HG03039 (cell line): ENCODE data around the gene BRD1.
"Not testable (repeated sequence)": the region's sequence is repeated elsewhere in the genome, so short reads cannot be mapped to it uniquely, and the experiment has no call there.

ENCODE experiments used
- ATAC-seq: cut with Tn5 transposase; IDR thresholded peaks from one replicate; pipeline ENCODE4 v1.9.1; 2021; ENCODE audit warnings: mild to moderate bottlenecking, moderate library complexity; ENCODE audit not compliant: unreplicated experiment

BRD1 gene

DNA sequence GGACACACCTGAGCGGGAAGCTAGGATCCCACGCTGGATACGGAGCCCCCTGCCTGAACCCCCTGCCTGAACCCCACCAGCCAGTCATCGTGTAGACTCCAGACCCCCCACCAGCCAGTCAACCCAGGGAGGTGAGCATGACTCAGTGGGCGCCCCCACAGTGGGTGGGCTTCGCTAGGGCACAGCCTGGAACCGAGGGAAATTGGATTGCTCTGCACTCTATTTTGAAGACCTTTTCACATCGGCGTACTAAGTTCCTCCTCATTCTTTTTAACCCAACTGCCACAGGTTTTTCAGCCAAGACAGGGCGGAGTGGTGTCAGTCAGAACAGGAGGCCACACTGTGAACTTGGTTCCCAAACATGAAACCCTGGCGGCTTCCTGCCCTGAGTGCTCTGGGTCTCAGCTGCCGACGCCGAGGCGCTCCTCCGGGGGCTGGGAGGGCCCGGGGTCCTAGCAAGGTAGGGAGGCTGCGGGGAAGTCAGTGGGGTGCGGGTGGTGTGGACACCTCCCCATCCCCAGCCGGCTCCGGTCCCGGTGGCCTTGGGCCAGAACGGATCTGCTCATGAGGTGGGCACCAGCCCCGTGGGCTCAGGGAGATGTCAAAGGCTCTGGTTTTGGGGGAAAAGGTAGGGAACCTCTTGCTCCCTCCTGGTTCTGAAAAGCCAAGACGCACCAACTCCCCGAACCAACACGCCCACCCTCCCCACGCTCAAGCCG is 57.0 kb downstream of the BRD1 start:
- no peak for ATAC-seq

- ATAC-seq = no peak
These were observed 57.8 kb downstream of the BRD1 start for GRCh38 chr22:49769691-49770546.

DNA sequence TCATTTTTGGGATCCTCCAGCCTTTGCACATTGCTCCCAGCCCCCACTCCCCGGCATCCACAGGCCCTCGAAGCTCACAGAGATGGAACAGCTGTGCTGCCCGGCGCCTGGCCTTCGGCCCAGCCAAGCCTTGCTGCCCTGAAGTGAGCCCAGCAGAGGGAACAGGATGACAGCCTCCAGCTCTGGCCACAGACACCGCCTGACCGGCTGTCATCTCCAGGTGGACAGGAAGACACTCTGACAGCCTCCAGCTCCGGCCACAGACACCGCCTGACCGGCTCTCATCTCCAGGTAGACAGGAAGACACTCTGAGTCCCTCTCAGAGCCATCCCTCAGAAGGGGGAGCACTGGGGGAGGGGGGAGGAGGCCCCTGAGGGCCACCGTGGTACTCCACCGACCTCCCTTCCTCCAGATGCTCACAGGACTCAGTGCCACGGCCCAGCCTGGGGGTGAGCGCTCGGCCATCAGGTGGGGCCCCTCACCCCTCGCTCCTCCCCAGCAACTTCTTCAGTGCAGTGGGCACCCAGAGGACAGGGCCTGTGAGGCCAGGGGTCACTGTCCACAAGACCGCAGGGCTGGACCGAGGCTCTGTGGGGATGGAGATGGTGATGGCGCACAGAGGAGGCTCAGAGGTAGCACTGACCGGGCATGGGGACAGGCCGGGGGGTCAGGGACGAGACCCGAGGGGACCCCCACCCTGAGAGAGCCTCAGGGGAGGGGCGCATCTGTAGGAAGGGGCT is 58.6 kb downstream of the BRD1 start:
- ATAC-seq = no peak

DNA sequence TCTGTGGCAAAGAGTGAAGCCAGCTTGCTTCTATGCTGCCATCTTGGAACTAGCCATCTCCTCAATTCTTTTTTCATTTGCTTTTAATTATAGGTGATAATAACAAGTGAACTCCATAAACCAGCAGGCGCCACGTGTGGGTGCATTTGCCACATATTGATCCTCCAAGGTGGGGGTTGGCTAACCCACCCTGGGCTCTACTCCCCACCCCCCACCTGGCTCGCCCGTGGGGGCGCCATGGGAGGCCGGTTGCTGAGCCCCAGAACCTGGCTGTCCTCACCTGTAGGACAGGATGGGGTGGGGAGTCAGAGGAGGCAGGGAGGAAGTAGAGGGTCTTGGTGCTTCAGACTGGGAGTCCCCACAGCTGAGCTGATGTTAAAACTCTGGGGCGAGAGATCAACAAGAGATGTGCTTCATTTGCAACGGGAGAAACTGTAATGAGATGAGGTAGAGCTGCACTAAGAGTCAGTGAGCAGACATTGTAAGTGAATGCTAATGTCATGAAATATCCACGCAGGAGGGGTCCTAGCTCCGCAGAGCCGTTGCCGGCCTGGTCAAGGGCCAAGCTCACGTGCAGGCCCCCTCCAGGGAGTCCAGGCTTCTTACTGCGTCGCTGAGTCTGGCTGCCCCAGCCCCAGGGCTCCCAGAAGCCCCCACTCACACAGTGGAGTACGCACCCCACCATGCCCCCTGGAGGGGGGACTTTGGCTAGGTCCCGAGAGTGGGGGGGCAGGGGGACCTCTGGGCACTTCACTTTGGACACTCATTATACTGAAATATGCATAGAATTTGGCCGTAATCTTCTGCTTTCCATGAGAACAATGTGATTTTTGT is 59.4 kb downstream of the BRD1 start:
- no peak for ATAC-seq

DNA sequence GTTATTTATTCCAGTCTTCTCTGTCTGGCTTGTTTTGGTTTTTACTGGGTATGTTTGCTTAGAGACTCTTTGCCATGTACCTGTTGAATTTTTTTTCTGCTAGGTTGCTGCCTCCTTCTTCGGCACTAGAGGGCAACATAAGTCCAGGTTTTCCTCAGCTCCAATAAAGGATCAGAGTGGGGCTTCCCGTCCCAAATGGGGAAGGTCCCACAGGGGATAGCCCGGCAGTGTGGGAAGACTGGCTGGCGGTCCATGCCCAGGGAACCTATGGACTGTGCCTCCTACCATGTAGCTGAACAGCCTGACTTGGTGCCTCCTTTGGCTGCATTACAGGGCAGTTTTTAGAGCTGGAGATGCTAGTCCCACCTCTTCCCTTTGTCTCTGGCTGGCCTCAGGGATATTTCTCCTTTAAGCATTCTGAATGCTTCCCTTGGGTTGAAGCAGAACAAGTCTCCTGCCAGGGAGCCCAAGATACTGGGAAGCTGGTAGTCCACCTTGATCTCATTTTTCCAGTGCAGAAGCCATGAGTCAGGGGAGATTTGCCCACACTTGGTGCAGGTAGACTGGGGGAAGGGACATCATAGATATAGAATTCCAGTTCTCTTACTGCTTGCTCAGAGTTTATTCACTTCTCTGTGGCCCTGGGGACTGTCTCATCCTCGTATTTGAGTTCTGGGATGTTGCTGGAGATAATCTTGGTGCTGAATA is 60.2 kb downstream of the BRD1 start:
- ATAC-seq = no peak

DNA sequence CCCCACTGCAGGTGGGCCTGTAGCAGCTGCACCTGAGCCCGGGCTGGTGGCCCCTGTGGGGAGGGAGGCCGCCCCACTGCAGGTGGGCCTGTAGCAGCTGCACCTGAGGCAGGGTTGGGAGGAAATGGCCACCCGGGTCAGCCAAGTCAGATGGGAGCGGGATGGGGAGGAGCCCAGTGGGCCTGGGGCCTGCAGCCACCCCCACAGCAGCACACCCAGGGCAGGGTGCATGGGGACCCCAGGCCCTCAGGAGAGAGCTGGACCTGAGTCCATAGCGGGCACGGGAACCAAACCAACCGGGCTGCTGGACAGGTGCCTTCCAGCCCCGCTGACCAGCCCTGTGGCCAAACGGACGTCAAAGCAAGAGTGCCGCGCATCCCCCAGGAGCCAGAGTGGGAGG is 61.7 kb downstream of the BRD1 start:
- ATAC-seq = no peak

- no peak for ATAC-seq
These were observed 62.4 kb downstream of the BRD1 start for GRCh38 chr22:49765091-49765771.

DNA sequence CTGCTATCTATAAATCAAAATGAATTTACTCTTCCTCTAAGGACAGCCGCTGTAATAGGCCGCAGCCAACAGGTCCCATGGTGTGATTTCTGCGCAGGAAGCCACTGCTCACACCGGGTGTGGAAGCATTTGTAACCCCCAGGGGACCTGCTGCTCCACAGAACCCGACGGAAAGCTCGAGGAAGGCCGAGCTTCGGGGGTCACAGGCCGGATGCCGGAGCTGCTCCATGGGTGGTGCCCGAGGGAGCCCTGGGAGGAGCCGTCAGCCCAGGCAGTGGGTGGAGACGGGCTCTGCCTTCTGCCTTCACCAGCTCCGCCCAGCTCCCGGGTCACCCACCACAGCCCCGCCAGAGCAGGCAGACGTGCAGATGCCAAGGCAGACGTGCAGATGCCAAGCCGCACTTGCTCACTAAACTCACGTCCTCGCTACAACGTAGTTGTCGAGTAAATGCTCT is 63.5 kb downstream of the BRD1 start:
- no peak for ATAC-seq

DNA sequence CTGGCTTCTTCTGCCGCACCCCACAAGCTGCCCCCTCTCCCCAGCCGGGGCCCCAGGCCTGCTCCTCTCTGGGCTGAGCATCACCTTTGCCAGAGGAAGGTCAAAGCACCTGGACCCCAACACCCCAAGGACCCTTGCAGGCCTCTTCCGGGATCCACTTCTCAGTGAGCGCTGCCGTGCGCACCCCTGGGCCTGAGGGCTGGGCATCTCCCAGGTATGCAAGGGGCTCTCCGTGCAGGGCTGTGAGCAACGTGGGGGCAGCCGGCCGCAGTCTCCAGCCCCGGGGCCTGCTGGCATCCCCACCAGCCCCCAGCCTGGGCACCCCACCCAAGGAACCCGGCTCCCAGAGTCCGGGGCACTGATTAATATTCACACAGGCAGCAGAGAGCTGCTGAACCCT is 64.0 kb downstream of the BRD1 start:
- no peak for ATAC-seq

GRCh38 chr22:49763138-49763537 is 64.5 kb downstream of the BRD1 start:
- ATAC-seq = no peak

GRCh38 chr22:49762571-49762970 is 65.1 kb downstream of the BRD1 start:
- not testable (repeated sequence) for ATAC-seq

DNA sequence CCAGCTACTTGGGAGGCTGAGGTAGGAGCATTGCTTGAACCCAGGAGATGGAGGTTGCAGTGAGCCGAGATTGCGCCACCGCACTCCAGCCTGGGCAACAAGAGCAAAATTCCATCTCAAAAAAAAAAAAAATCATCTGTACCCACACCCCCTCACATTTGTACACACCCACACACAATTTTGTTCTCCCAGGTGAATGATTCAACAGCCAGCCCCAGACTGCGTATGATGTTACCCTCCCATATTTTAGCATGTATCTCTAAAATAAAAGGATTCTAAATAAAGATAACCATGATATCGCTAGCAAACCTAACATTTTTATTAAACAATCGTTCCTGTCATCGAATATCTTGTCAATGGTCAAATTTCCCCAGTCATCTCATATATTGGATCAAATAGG is 65.8 kb downstream of the BRD1 start:
- no peak for ATAC-seq

DNA sequence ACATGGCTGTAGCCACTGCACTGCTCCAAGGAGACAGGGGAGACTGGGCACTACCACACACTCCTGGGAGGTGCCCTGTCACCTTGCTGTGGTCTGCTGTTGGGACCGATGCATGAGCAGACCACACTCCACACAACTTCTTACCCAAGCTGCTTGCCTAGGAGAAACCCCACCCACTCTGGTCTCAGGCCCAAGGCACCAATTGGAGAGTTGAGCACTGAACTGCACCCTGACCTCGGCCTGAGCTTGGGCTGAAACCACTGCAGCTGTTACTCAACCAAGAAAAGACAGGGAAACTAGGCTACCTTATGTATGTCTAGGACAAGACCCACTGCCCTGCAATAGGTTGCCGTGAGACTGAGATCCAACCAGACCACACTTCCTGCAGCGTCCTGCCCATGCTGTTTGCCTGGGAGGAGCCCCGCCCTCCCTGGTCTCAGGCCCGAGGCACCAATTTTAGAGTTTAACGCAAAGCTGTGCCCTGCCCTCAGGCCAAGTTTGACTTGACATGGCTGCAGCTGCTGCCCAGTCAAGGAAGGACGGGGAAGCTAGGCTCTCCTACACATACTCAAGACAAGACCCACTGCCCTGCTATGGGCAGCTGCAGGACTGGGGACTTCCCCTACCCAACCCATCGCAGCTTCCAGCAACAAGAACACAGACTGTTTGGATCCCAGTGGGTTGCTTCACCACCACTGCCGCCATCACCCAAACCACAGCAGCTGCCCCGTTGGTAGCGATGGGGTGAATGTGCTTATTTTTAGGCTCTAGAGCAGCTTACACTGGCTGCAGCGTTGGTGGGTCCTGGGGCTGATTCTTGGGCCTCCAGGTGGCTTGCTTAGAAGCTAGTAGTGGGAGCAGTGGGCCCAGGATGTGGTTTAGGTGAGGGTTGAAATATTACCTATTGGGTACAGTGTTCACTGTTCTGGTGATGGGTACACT is 66.8 kb downstream of the BRD1 start:
- ATAC-seq = no peak

GRCh38 chr22:49760280-49760629 is 67.4 kb downstream of the BRD1 start:
- no peak for ATAC-seq

DNA sequence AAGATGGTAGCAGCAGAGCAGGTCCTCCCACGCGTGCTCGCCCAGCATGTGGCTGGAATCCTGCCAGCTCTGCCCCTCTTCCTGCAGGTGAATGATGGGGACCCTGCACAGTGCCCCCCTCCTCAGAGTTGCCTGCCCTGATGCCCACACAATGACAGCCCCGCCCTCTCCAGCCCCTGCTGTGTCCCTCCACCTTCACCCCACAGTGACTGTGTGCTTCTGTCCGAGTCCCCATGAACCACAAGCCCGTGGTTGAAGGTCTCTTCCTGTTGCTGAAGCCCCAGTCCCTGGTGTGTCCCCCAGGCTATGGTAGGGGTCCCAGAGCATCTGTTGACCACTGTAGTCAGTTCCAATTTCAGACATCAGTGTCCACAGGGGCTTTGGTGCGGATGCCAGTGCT is 71.0 kb downstream of the BRD1 start:
- no peak for ATAC-seq

GRCh38 chr22:49756201-49756600 is 71.5 kb downstream of the BRD1 start:
- no peak for ATAC-seq

DNA sequence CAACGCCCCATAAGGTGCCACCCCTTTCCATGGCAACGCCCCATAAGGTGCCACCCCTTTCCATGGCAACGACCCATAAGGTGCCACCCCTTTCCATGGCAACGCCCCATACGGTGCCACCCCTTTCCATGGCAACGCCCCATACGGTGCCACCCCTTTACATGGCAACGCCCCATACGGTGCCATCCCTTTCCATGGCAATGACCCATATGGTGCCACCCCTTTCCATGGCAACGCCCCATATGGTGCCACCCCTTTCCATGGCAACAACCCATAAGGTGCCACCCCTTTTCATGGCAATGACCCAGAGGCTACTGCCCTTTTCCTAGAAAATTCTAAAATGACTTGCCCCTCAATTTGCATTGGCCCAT is 72.1 kb downstream of the BRD1 start:
- ATAC-seq = no peak
